ENCODE data around the gene SHMT2. TPM values are rescaled to one million over a fixed set of nuclear protein-coding genes. Genes with fewer than 3 reads are reported as not detected.

SHMT2 gene
- total RNA-seq, 1 donor: 303 TPM

GRCh38 chr12:57220770-57221168 is 8.7 kb upstream of the SHMT2 start:
- no peak overlapping the region for H3K4me3 ChIP-seq (ENCODE audit: low read depth, low read length)
- no peak for TF ChIP-seq CTCF (IDR thresholded peaks at IDR 0.05; ENCODE audit: insufficient read depth, low read length)
- DNase-seq (ENCODE audit: low read depth): no peak

DNA sequence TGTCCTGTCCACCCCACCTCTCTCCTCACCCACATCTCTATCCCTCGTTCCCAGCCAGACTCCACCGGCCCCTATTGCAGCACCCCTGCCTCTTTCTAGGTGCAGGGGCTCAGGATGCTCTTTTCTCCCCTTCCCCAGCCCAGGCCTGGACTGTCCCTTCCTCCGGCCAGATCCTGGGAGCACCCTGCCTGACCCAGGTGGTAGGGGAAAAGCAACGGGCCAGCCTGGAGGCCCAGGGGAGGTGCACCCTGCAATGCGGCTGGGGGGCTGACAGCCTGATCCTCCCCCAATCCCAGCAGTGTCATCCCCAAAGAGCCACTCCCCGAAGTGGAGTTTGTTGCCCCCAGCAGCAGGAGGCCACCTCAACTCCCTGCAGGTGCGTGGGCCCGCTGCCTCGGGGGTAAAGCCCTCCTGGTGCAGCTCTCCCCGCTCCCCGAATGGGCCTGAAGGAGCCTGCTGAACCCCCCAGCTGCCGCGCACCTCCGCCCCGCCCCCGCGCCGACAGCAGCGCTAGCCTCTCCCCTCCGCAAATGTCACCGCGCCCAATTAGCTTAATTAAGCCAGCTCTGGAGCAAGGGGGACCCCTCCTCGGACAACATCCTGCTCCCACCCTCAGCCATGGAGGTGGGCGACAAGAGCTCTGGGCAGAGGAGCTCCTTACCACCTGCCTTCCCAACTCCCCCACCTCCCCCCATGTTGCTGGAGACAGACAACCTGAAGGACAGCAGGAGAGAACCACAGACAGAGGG is 8.2 kb upstream of the SHMT2 start:
- no peak overlapping the region for H3K4me3 ChIP-seq (ENCODE audit: low read depth, low read length)
- no peak for DNase-seq (ENCODE audit: low read depth)
- TF ChIP-seq CTCF (IDR thresholded peaks at IDR 0.05; ENCODE audit: insufficient read depth, low read length): no peak

GRCh38 chr12:57222286-57223190 is 7.0 kb upstream of the SHMT2 start:
- H3K4me3 ChIP-seq (ENCODE audit: low read depth, low read length): no peak overlapping the region
- no peak for TF ChIP-seq CTCF (IDR thresholded peaks at IDR 0.05; ENCODE audit: insufficient read depth, low read length)
- no peak for DNase-seq (ENCODE audit: low read depth)

- no peak for DNase-seq (ENCODE audit: low read depth)
- no peak overlapping the region for H3K4me3 ChIP-seq (ENCODE audit: low read depth, low read length)
- TF ChIP-seq CTCF (IDR thresholded peaks at IDR 0.05; ENCODE audit: insufficient read depth, low read length): no peak
Measured at GRCh38 chr12:57223191-57224165, 6.0 kb upstream of the SHMT2 start.

DNA sequence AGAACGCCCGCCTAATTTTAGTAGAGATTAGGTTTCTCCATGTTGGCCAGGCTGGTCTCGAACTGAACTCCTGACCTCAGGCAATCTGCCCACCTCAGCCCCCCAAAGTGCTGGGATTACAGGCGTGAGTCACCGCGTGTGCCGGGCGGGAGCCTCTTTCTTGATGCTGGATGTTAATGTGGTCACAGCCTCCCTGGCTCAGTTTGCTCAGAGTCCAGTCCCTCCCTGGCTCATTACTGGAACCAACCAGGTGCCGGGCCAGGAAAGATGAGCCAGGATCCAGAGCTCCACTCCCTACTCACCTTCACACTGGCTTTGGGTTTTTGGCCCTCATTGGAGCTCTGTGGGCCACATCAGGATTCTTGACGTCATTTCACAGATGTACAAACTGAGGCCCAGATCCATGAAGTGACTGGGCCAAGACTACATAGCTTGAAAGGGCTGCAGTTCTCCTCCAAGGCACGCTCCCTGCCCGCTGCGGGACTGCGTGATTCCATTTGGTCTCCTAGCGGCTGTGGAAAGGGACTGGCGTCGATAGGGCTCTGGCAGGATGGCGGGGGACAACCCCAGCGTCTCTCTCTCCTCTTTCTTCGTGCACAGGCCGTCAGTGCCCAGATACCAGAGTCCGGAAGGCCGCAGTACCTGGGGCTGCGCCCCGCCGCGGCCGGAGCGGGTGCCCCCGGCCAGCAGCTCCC is 5.1 kb upstream of the SHMT2 start:
- DNase-seq (ENCODE audit: low read depth): no peak
- no peak for TF ChIP-seq CTCF (IDR thresholded peaks at IDR 0.05; ENCODE audit: insufficient read depth, low read length)
- H3K4me3 ChIP-seq (ENCODE audit: low read depth, low read length): no peak overlapping the region

Data from fibroblast of the aortic adventitia (primary cell).